ENCODE data around the gene ZBTB2.
A peak's percentile ranks its signal among the peaks of the same experiment; 100 is the strongest.

Gene ZBTB2

GRCh38 chr6:151393410-151393809, 2.1 kb upstream of the ZBTB2 start:
- no peak overlapping the region for H3K27ac ChIP-seq (ENCODE audit: low read depth, low read length)
- no peaks in the 10 kb centered on the region for H3K27me3 ChIP-seq (ENCODE audit: control insufficient read depth, low read length)
- H4K20me1 ChIP-seq (ENCODE audit: control insufficient read depth, insufficient read depth, low read depth, low read length) = peaks cover 26% of the 10 kb centered on the region; the same call in 1 of the 2 replicates
- TF ChIP-seq CTCF (IDR thresholded peaks at IDR 0.05; ENCODE audit: low read depth, low read length, poor library complexity, severe bottlenecking) = no peak
- no peak for TF ChIP-seq EZH2phosphoT487 (IDR thresholded peaks at IDR 0.05; ENCODE audit: borderline replicate concordance, low read length)
- peaks cover 65% of the 10 kb centered on the region for H3K36me3 ChIP-seq (ENCODE audit: control insufficient read depth, low read length)
- no peaks in the 10 kb centered on the region for H3K9me3 ChIP-seq (ENCODE audit: control insufficient read depth, insufficient read depth, low read length)
- H3K4me2 ChIP-seq (ENCODE audit: low read length) = peak overlapping the region; percentile 95
- H3K9me2 ChIP-seq (replicated peaks; ENCODE audit: control insufficient read depth, low read length) = no peaks in the 10 kb centered on the region
- H3K4me1 ChIP-seq (ENCODE audit: control insufficient read depth, low read length) = peaks cover 50% of the 10 kb centered on the region
- H3K79me2 ChIP-seq (ENCODE audit: control insufficient read depth, low read length) = peaks cover 87% of the 10 kb centered on the region
- H3F3A ChIP-seq (ENCODE audit: control insufficient read depth, insufficient read depth) = peaks cover 23% of the 10 kb centered on the region
- peak overlapping the region; percentile 80 for H3K4me3 ChIP-seq (ENCODE audit: low read length)

- no peak for TF ChIP-seq EZH2phosphoT487 (IDR thresholded peaks at IDR 0.05; ENCODE audit: borderline replicate concordance, low read length)
- TF ChIP-seq CTCF (IDR thresholded peaks at IDR 0.05; ENCODE audit: low read depth, low read length, poor library complexity, severe bottlenecking) = no peak
- H3K9me3 ChIP-seq (ENCODE audit: control insufficient read depth, insufficient read depth, low read length) = no peaks in the 10 kb centered on the region
- H3K4me3 ChIP-seq (ENCODE audit: low read length) = peak overlapping the region; percentile 80
- no peaks in the 10 kb centered on the region for H3K27me3 ChIP-seq (ENCODE audit: control insufficient read depth, low read length)
- peaks cover 64% of the 10 kb centered on the region for H3K36me3 ChIP-seq (ENCODE audit: control insufficient read depth, low read length)
- peaks cover 21% of the 10 kb centered on the region; the same call in 1 of the 2 replicates for H4K20me1 ChIP-seq (ENCODE audit: control insufficient read depth, insufficient read depth, low read depth, low read length)
- H3K4me2 ChIP-seq (ENCODE audit: low read length) = peak overlapping the region; percentile 95
- peaks cover 54% of the 10 kb centered on the region for H3K4me1 ChIP-seq (ENCODE audit: control insufficient read depth, low read length)
- H3K27ac ChIP-seq (ENCODE audit: low read depth, low read length) = peak overlapping the region; percentile 96
- H3F3A ChIP-seq (ENCODE audit: control insufficient read depth, insufficient read depth) = peaks cover 23% of the 10 kb centered on the region
- H3K9me2 ChIP-seq (replicated peaks; ENCODE audit: control insufficient read depth, low read length) = no peaks in the 10 kb centered on the region
- peaks cover 87% of the 10 kb centered on the region for H3K79me2 ChIP-seq (ENCODE audit: control insufficient read depth, low read length)
Measured at GRCh38 chr6:151392427-151392826, 1.1 kb upstream of the ZBTB2 start.

GRCh38 chr6:151390851-151391470, 398 bp downstream of the ZBTB2 start:
- peaks cover 87% of the 10 kb centered on the region for H3K79me2 ChIP-seq (ENCODE audit: control insufficient read depth, low read length)
- peaks cover 19% of the 10 kb centered on the region; the same call in 1 of the 2 replicates for H4K20me1 ChIP-seq (ENCODE audit: control insufficient read depth, insufficient read depth, low read depth, low read length)
- TF ChIP-seq EZH2phosphoT487 (IDR thresholded peaks at IDR 0.05; ENCODE audit: borderline replicate concordance, low read length) = no peak
- TF ChIP-seq CTCF (IDR thresholded peaks at IDR 0.05; ENCODE audit: low read depth, low read length, poor library complexity, severe bottlenecking) = no peak
- H3K27ac ChIP-seq (ENCODE audit: low read depth, low read length) = peak overlapping the region; percentile 96
- peaks cover 46% of the 10 kb centered on the region for H3K4me1 ChIP-seq (ENCODE audit: control insufficient read depth, low read length)
- H3K27me3 ChIP-seq (ENCODE audit: control insufficient read depth, low read length) = no peaks in the 10 kb centered on the region
- H3K4me3 ChIP-seq (ENCODE audit: low read length) = peak overlapping the region; percentile 80
- peaks cover 68% of the 10 kb centered on the region for H3K36me3 ChIP-seq (ENCODE audit: control insufficient read depth, low read length)
- H3K4me2 ChIP-seq (ENCODE audit: low read length) = peak overlapping the region; percentile 69
- no peaks in the 10 kb centered on the region for H3K9me3 ChIP-seq (ENCODE audit: control insufficient read depth, insufficient read depth, low read length)
- no peaks in the 10 kb centered on the region for H3K9me2 ChIP-seq (replicated peaks; ENCODE audit: control insufficient read depth, low read length)
- H3F3A ChIP-seq (ENCODE audit: control insufficient read depth, insufficient read depth) = peaks cover 23% of the 10 kb centered on the region

Measured in DOHH2 (cell line).